ENCODE measurements around the gene CHP1. TPM values are rescaled to one million over a fixed set of nuclear protein-coding genes. Genes with fewer than 3 reads are reported as not detected.

Gene CHP1
- total and polyA plus RNA-seq, 9 of the 15 experiments (the other 6 are each of a cell fraction or from before 2014, with no cell fraction given), result 31.7 to 83.4 (median 67.6) TPM

- TF ChIP-seq, protein P1, sequence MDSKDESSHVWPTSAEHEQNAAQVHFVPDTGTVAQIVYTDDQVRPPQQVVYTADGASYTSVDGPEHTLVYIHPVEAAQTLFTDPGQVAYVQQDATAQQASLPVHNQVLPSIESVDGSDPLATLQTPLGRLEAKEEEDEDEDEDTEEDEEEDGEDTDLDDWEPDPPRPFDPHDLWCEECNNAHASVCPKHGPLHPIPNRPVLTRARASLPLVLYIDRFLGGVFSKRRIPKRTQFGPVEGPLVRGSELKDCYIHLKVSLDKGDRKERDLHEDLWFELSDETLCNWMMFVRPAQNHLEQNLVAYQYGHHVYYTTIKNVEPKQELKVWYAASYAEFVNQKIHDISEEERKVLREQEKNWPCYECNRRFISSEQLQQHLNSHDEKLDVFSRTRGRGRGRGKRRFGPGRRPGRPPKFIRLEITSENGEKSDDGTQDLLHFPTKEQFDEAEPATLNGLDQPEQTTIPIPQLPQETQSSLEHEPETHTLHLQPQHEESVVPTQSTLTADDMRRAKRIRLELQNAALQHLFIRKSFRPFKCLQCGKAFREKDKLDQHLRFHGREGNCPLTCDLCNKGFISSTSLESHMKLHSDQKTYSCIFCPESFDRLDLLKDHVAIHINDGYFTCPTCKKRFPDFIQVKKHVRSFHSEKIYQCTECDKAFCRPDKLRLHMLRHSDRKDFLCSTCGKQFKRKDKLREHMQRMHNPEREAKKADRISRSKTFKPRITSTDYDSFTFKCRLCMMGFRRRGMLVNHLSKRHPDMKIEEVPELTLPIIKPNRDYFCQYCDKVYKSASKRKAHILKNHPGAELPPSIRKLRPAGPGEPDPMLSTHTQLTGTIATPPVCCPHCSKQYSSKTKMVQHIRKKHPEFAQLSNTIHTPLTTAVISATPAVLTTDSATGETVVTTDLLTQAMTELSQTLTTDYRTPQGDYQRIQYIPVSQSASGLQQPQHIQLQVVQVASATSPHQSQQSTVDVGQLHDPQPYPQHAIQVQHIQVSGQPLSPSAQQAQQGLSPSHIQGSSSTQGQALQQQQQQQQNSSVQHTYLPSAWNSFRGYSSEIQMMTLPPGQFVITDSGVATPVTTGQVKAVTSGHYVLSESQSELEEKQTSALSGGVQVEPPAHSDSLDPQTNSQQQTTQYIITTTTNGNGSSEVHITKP (IDR thresholded peaks at IDR 0.05; ENCODE audit: partially characterized antibody), result no peak
- TF ChIP-seq NFRKB (IDR thresholded peaks at IDR 0.05; ENCODE audit: low read depth), result no peak
- TF ChIP-seq POLR2A (conservative IDR thresholded peaks at IDR 0.05), result peak; percentile 28; the same call in 1 of the 2 replicates
- TF ChIP-seq ZNF12 (CRISPR knock-in tag; IDR thresholded peaks at IDR 0.05), result no peak
- no peak for TF ChIP-seq ZNF121 (CRISPR knock-in tag; conservative IDR thresholded peaks at IDR 0.05)
- TF ChIP-seq NR2C2 (CRISPR knock-in tag; IDR thresholded peaks at IDR 0.05), result no peak
- peak; percentile 78; the same call in 1 of the 2 replicates for TF ChIP-seq NR2C2 (tag; IDR thresholded peaks at IDR 0.05)
- TF ChIP-seq HEY1 (CRISPR knock-in tag; IDR thresholded peaks at IDR 0.05; ENCODE audit: borderline replicate concordance), result no peak
- TF ChIP-seq IFI16 (CRISPR knock-in tag; IDR thresholded peaks at IDR 0.05), result no peak
- TF ChIP-seq, protein P2, sequence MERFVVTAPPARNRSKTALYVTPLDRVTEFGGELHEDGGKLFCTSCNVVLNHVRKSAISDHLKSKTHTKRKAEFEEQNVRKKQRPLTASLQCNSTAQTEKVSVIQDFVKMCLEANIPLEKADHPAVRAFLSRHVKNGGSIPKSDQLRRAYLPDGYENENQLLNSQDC (CRISPR knock-in tag; IDR thresholded peaks at IDR 0.05), result no peak
- no peak for TF ChIP-seq CCNT2 (IDR thresholded peaks at IDR 0.05; ENCODE audit: borderline replicate concordance, extremely low read depth, insufficient read length, low read depth, low read length)
- TF ChIP-seq MYNN (IDR thresholded peaks at IDR 0.05), result no peak
- no peak for TF ChIP-seq MYNN (CRISPR knock-in tag; IDR thresholded peaks at IDR 0.05)
- no peak for TF ChIP-seq ZNF239 (CRISPR knock-in tag; IDR thresholded peaks at IDR 0.05)
- no peak for TF ChIP-seq ZNF445 (CRISPR knock-in tag; IDR thresholded peaks at IDR 0.05; ENCODE audit: low read depth)
- no peak for TF ChIP-seq NONO (IDR thresholded peaks at IDR 0.05; ENCODE audit: low read depth in 2 of 2, low read length in 1 of 2)
- TF ChIP-seq, protein P3, sequence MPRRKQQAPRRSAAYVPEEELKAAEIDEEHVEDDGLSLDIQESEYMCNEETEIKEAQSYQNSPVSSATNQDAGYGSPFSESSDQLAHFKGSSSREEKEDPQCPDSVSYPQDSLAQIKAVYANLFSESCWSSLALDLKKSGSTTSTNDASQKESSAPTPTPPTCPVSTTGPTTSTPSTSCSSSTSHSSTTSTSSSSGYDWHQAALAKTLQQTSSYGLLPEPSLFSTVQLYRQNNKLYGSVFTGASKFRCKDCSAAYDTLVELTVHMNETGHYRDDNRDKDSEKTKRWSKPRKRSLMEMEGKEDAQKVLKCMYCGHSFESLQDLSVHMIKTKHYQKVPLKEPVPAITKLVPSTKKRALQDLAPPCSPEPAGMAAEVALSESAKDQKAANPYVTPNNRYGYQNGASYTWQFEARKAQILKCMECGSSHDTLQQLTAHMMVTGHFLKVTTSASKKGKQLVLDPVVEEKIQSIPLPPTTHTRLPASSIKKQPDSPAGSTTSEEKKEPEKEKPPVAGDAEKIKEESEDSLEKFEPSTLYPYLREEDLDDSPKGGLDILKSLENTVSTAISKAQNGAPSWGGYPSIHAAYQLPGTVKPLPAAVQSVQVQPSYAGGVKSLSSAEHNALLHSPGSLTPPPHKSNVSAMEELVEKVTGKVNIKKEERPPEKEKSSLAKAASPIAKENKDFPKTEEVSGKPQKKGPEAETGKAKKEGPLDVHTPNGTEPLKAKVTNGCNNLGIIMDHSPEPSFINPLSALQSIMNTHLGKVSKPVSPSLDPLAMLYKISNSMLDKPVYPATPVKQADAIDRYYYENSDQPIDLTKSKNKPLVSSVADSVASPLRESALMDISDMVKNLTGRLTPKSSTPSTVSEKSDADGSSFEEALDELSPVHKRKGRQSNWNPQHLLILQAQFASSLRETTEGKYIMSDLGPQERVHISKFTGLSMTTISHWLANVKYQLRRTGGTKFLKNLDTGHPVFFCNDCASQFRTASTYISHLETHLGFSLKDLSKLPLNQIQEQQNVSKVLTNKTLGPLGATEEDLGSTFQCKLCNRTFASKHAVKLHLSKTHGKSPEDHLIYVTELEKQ (CRISPR knock-in tag; IDR thresholded peaks at IDR 0.05), result no peak
- no peak for TF ChIP-seq POLR2H (tag; IDR thresholded peaks at IDR 0.05; ENCODE audit: low read depth)
These were observed 556 bp downstream of the CHP1 start (continued) for GRCh38 chr15:41231422-41232226.

Measured in K562 (cell line).